ENCODE data around the gene PAX2. TPM values are rescaled to one million over a fixed set of nuclear protein-coding genes. Genes with fewer than 3 reads are reported as not detected.

The PAX2 gene
- total RNA-seq, 1 experiment from 2014 or later = not detected

DNA sequence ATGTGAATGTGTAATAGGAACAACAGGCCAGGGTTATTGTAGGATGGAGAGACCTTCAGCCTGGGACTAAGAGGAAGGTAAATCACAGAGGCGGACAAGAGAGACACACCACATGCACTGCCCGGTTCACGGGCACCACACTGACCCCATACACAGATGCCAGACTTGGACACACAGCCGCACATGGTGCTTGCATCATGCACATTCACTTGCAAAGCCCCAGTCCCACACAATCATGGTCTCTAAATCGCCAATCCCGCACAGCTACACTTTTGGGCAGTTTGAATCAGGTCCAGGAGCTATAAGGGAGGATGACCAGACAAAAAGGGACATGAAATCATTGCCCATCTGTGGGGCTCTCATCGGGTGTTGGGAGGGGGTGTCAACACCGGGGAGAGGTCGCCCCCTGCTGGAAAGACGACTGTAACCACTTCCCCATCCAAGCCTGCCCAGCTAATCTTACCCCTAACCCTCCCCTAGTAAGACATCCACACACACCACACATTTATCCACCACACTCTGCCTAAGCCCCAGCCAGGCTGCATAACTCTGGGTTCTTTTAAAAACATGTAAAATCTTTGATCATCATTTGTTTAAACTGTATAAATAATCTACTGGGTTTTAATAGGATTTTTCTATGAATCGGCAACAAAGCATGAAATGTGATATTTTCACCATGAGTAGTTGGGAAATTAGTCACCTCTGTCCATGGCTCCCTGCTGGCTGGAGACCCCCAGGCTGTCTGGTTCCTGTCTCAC is 126.8 kb downstream of the PAX2 start:
- BruUV-seq (replicated peaks) = no TSS peak
- intact Hi-C loops (cut with micrococcal nuclease; ENCODE audit: unreplicated experiment) = loop anchor here (5.0 to 10.0 kb wide), 3 partner anchors 125 to 437 kb away; partner anchors contain the start of gene PAX2
- Histone ChIP-seq H3K9me3 (ENCODE audit: low read depth, low read length, poor library complexity, severe bottlenecking) (no peaks in the 10 kb centered on the region), H3K4me3 (ENCODE audit: low read depth, low read length, poor library complexity, severe bottlenecking) (no peak overlapping the region), H3K27ac (ENCODE audit: low read depth, low read length, poor library complexity, severe bottlenecking) (no peak overlapping the region), H3K4me1 (ENCODE audit: insufficient read depth, low read length, poor library complexity, severe bottlenecking) (peaks cover under 1% of the 10 kb centered on the region), H3K27me3 (replicated peaks; ENCODE audit: insufficient read depth, low read depth, low read length, poor library complexity) (peaks cover 3% of the 10 kb centered on the region), H3K36me3 (ENCODE audit: insufficient read depth, low read length, poor library complexity, severe bottlenecking) (no peaks in the 10 kb centered on the region)
- POLR2A ChIA-PET (ENCODE audit: low non-redundant PET) = no interaction called here
- CTCF ChIA-PET = interaction anchor here (1.6 to 2.4 kb wide), 2 partner anchors 194 to 309 kb away, joined by 4 to 11 read pairs; no protein-coding TSS in a partner anchor
- DNase-seq (ENCODE audit: low spot score) = peak; percentile 68
- TF ChIP-seq CTCF (conservative IDR thresholded peaks at IDR 0.05; ENCODE audit: low read depth, low read length) (peak; percentile 87), EZH2 (IDR thresholded peaks at IDR 0.05; ENCODE audit: borderline replicate concordance, low read depth, low read length, poor library complexity, severe bottlenecking) (no peak)

DNA sequence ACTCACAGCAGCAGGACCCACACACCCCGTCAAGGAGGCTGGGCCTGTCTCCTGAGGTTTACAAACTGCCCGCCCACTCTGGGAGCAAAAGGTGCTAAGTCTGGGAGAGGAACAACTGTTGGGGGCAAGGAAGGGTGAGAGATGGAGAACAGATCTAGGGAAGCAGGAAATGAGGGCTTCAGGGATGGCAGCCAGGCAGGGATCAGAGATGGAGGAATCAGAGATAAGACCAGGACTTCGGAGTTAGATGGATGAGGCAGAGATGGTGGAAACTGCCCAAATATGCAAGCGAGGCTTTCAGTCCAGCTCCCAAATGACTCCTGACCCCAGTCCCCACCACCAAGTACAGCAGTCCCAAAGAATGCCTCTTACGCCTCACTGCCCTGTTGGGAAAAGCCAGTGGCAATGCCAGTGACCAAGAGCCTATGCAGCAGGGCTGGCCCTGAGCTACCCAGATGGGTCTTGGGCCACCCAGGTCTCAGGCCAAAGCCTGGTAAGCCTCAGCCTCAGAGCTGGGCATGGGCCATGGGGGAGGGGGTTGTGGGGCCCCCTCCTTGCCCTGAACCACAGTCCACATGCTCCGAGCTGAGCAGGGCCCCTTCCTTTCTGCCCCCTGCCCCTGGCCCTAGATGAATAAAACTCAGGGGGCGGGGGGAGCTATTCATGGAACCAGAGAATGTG is 127.9 kb downstream of the PAX2 start:
- no peaks in the 10 kb centered on the region for H3K4me1 ChIP-seq (ENCODE audit: insufficient read depth, low read length, poor library complexity, severe bottlenecking)
- POLR2A ChIA-PET (ENCODE audit: low non-redundant PET) = no interaction called here
- CTCF ChIA-PET = interaction anchor here (1.1 to 1.5 kb wide), 2 partner anchors 9 to 16 kb away, joined by 3 read pairs; no protein-coding TSS in a partner anchor
- H3K27me3 ChIP-seq (replicated peaks; ENCODE audit: insufficient read depth, low read depth, low read length, poor library complexity) = peaks cover 3% of the 10 kb centered on the region
- no peak for DNase-seq (ENCODE audit: low spot score)
- intact Hi-C loops (cut with micrococcal nuclease; ENCODE audit: unreplicated experiment) = loop anchor here (5.0 to 10.0 kb wide), 3 partner anchors 126 to 438 kb away; partner anchors contain the start of gene PAX2
- BruUV-seq (replicated peaks) = no TSS peak
- H3K27ac ChIP-seq (ENCODE audit: low read depth, low read length, poor library complexity, severe bottlenecking) = no peak overlapping the region
- no peak overlapping the region for H3K4me3 ChIP-seq (ENCODE audit: low read depth, low read length, poor library complexity, severe bottlenecking)
- H3K9me3 ChIP-seq (ENCODE audit: low read depth, low read length, poor library complexity, severe bottlenecking) = no peaks in the 10 kb centered on the region
- no peaks in the 10 kb centered on the region for H3K36me3 ChIP-seq (ENCODE audit: insufficient read depth, low read length, poor library complexity, severe bottlenecking)
- no peak for TF ChIP-seq EZH2 (IDR thresholded peaks at IDR 0.05; ENCODE audit: borderline replicate concordance, low read depth, low read length, poor library complexity, severe bottlenecking)
- no peak for TF ChIP-seq CTCF (conservative IDR thresholded peaks at IDR 0.05; ENCODE audit: low read depth, low read length)

DNA sequence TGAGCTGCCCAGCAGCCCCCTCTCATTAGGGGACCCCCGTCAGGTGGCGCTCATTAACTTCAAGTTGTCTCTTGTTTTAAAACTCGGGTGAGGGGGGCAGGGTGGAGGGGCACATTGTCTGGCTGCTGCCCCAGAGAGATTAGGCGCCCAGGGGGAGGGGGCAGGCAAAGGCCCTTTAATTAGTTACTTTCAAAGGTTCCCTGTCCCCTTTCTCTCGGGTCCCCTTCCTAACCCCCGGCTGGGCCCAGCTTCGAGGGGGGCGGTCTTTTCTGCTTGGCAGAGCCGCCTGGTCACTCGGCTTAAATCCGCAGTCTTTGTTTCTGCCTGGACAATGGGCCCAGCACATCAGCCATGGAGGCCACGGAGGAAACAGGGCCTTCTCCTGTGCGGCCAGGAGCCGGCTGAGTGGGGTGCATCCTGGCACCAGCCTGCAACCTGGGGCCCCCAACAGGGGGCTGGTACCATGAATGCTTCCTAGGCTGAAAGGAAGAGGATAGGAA is 128.5 kb downstream of the PAX2 start:
- no peak for DNase-seq (ENCODE audit: low spot score)
- no peaks in the 10 kb centered on the region for H3K9me3 ChIP-seq (ENCODE audit: low read depth, low read length, poor library complexity, severe bottlenecking)
- H3K4me3 ChIP-seq (ENCODE audit: low read depth, low read length, poor library complexity, severe bottlenecking) = no peak overlapping the region
- TF ChIP-seq CTCF (conservative IDR thresholded peaks at IDR 0.05; ENCODE audit: low read depth, low read length) (no peak), EZH2 (IDR thresholded peaks at IDR 0.05; ENCODE audit: borderline replicate concordance, low read depth, low read length, poor library complexity, severe bottlenecking) (no peak)
- ChIA-PET POLR2A (ENCODE audit: low non-redundant PET) (no interaction called here), CTCF (interaction anchor here (1.1 to 1.5 kb wide), 2 partner anchors 9 to 15 kb away, joined by 3 read pairs; no protein-coding TSS in a partner anchor)
- BruUV-seq (replicated peaks) = no TSS peak
- no peak overlapping the region for H3K27ac ChIP-seq (ENCODE audit: low read depth, low read length, poor library complexity, severe bottlenecking)
- peaks cover 3% of the 10 kb centered on the region for H3K27me3 ChIP-seq (replicated peaks; ENCODE audit: insufficient read depth, low read depth, low read length, poor library complexity)
- H3K4me1 ChIP-seq (ENCODE audit: insufficient read depth, low read length, poor library complexity, severe bottlenecking) = no peaks in the 10 kb centered on the region
- no peaks in the 10 kb centered on the region for H3K36me3 ChIP-seq (ENCODE audit: insufficient read depth, low read length, poor library complexity, severe bottlenecking)
- intact Hi-C loops (cut with micrococcal nuclease; ENCODE audit: unreplicated experiment) = loop anchor here (5.0 to 10.0 kb wide), 3 partner anchors 127 to 439 kb away; partner anchors contain the start of gene PAX2
